Esophagus mucosa (tissue), 1 donor: Measurements from ENCODE around the gene FAM234B. TPM values are rescaled to one million over a fixed set of nuclear protein-coding genes. Genes with fewer than 3 reads are reported as not detected.

Experiments used
- ATAC-seq: fragments of 200-7000 bp; cut with Tn5 transposase; one replicate; pipeline ENCODE4 v1.9.1; 2020
- total RNA-seq: library from RNA; stranded (reverse); gene quantifications from one replicate; pipeline ENCODE4 v1.2.4, GENCODE V29; 2023
- donor health status: DM: yes; HTN: yes; CAD: no.

FAM234B gene
- 2.4 TPM for total RNA-seq

DNA sequence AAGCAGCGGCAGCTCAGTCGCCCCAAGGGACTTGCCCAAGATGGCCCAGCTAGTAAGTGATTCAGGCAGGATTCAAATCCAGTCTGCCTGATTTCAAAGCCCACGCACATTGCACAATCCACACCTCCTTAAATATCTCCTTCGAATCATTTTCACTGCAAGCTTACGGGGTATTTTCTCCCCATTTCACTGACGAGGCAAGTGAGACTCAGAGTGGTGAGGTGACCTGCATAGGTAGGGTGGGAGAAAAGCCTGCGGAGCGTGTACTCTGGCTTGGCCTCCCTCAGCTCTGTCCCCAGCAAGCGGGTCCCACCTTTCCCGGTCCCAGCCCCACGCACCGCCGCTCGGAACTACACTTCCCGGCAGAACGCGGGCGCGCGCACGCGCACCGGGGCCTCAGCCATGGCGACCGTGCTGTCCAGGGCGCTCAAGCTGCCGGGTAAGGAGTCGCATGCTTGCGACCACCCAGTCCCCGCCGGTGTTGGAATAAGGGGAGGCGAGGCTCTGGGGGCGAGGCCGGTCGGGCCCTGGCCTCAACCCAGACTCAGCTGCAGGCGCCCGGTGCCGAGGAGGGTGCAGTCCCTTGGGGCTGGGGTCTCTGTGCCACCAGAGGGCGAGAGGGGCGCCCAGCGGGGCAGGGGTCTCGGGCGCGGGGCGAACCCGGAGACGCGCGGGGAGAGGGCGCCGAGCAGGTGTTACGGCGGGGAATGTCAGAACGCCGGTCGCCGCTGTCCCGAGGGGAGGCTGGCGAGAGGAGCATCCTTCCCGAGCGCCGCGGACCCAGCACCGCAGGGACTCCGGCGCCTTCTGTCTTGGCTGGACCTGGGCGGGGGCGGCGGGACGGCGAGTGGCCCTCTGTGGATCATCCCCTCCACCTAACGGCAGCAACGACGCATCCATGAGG lies at the start of gene FAM234B:
Gene FAM234B, plus strand, starts transcription at position 380 of the 904 bp plus-strand sequence. Its CDS starts 23 bp downstream, at position 403.
- ATAC-seq = peak; percentile 87

GRCh38 chr12:12995088-12995487 lies 49.1 kb upstream of the FAM234B start:
- ATAC-seq = no peak

- ATAC-seq = no peak
These were observed 48.0 kb upstream of the FAM234B start for GRCh38 chr12:12996209-12996608.

- ATAC-seq = no peak
These were observed 47.0 kb upstream of the FAM234B start for GRCh38 chr12:12997156-12997555.

- ATAC-seq = no peak
These were observed 46.4 kb upstream of the FAM234B start for GRCh38 chr12:12997734-12998133.

- ATAC-seq = no peak
These were observed 45.9 kb upstream of the FAM234B start for GRCh38 chr12:12998248-12998647.

DNA sequence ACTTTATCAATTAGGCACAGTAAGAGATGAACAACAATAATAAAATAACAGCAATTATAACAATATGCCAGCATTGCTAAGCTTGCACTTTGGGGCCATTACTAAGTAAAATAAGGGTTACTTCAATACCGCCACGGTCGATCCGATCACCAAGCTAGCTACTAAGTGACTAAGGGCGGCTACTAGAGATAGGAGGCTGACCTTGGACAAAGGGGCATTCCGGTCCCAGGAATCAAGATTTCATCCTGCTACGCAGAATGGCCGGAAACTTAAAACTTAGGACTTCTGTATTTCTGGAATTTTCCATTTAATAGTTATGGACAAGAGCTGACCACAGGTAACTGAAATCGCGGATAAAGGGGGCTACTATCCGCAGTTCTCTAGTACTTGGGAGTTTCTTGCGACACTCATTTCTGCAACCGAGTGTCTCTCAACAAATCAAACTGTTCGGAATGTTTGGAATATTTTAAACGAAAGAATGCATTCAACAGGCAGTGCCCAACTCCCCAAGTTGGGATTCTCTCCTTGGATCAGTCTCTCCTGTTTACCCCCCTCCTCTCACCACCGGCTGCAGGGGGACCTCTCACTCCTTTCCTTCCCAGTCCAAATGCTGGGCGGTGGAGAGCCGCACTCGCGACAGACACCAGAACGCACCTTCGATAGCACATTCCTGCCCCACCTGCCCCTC lies 44.8 kb upstream of the FAM234B start:
- no peak for ATAC-seq

DNA sequence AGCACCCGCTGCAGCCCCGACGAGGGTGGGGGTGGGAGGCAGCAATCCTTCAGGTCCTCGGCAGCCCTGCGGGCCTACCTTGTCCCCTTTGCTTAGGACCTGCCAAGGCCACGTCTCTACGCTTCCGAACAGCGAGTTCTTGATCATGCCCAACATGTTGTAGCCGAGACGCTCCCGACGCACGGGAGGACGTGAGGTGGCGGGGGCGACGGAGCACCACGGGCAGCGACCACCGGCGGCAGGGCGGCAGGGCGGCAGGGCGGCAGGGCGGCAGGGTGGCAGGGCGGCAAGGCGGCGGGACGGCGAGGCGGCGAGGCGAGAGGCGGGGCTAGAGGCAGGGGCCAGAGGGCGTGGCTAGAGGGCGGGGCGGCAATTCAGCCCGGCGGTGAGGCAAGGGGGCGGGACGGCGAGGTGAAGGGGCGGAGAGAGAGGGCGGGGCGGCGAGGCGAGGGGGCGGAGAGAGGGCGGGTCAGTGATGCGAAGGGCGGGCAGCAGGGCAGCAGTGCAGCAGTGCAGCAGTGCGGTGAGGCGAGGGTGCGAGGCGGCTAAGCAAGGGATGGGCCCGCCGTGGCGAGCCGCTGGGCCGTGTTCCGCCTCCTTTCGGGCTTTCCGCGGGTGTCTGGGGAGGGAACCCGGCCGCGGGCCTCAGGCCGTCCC lies 44.1 kb upstream of the FAM234B start, which contains the start of gene HEBP1:
Gene HEBP1, minus strand, starts transcription at position 307 of the 657 bp plus-strand sequence. Its CDS starts 151 bp downstream, at position 156.
- ATAC-seq = peak; percentile 99

DNA sequence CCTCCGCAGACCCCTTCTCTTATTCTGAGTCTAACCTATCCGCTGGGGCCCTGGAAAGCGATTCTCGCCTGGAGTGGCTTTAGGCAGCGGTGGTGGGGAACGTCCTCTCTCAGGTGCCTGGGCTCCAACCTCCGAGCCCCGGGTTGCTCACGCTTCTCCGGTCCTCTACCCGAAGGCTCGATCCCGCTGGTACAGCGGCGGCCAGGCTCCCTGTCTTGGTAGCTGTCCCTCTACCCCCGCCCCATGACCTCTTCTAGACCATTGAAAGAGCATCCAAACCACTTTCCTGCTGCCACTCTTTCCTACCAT lies 43.6 kb upstream of the FAM234B start:
- peak; percentile 40 for ATAC-seq

DNA sequence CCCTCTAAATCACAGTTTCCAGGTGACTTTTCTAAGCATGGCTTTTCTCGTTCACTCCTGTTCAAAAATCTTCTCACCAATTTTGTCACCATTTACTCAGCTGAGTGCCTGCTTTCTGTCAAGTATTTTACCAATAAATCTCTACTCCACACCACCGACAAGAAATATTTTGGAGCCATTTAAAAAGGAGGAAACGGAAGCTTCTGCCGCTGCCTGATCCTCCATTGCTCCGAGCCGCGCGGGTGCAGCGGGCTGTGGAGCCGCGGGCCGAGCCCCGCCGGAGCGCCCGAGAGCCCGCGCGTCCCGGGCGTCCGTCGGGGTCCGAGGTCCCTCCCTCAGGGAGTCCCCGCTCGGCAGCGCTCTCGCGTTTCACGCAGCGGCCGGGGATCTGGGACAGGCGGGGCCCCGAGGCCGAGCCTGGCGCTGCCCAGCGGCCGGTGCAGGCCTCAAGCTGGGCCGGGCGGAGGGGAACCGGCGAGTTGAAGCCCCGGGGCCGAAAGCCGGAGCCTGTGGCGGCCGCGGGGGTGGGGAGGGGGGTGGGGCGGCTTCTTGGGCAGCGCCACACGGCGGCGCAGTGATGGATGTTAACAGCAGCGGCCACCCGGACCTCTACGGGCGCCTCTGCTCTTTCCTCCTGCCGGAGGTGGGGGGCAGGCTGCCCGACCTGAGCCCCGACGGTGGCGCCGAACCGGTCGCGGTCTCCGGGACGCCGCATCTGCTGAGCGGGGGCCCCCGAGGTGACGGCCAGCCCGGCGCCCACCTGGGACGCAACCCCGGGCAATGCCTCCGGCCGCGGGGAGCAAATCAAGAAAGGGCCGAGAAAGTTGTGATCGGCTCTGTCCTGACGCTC lies 43.0 kb upstream of the FAM234B start:
- peak; percentile 14 for ATAC-seq

- no peak for ATAC-seq
These were observed 42.5 kb upstream of the FAM234B start for GRCh38 chr12:13001775-13002040.

GRCh38 chr12:13002301-13003097 lies 41.7 kb upstream of the FAM234B start:
- no peak for ATAC-seq

DNA sequence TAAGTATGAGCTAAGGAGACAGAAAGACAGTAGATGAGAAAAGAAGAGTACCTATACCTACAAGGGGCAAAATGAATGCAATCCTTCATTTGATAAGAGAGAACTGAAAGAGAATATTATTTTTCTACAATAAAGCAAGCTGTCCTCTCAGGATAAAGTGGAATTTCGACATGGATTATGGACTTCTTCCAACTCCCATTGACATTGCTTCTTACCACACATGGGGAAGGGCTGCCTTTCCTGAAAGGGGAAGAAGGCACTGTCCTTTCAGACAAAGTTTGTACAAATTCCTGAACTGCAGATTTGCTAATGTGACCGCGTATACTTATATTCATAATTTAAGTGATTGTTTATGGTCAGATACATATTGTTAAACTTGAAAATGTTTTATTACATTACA lies 39.8 kb upstream of the FAM234B start:
- no peak for ATAC-seq

DNA sequence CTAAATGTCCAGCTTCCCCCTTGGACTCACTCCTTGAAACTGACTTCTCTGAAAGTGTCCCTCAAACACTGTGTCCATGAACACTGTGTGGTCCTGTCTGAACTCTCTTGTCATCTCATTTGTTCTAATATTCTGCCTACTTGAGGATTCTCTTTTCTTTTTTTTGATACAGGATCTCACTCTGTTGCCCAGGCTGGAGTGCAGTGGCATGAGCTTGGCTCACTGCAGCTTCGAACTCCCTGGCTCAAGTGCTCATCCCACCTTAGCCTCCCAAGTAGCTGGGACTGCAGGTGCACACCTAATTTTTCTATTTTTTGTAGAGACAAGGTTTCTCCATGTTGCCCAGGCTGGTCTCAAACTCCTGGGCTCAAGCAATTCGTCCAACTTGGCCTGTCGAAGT lies 39.2 kb upstream of the FAM234B start:
- ATAC-seq = no peak

DNA sequence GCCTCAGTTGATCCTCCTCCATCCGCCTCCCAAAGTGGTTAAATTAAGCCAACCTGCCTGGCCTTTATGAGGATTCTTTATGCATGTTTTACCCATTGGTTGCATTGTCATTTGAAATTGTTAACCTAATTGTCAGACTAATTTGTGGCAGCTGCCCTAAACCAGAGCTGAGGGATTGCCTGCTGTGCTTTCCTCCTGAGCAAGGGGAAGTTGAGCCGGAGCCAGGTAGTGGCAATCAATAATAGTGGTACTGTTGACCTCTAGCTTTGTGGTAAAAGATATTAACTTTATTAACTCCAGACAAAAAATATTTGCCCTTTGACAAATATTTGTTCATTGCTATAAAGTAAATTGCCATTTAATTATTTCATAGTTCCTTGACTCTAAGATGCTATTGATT lies 38.5 kb upstream of the FAM234B start:
- ATAC-seq = no peak

DNA sequence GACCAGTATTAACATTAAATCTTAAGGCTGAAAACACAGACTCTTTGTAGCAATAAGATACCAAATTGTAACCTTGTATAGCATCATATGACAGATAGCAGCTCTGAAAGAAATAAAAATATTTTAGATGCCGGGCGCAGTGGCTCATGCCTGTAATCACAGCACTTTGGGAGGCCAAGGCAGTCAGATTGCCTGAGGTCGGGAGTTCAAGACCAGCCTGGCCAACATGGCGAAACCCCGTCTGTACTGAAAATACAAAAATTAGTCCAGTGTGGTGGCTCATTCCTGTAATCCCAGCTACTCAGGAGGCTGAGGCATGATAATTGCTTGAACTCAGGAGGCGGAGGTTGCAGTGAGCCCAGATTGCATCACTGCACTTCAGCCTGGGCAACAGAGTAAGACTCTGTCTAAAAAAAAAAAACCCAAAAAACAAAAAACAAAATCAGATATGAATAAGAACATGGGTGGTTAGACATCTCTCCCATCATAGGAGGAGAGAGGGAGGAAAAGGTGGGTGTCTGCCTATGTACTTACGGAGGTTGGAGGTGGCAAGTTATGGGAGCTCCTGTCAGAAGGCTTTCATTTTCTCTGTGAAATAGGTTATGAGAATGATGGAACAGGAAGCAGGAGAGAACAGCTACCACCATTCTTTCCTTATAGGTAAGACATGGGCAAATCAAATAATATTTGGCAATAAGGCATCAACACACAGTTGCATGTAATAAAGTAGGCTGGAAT lies 36.5 kb upstream of the FAM234B start:
- ATAC-seq = no peak

GRCh38 chr12:13008741-13009380 lies 35.3 kb upstream of the FAM234B start:
- ATAC-seq = no peak

DNA sequence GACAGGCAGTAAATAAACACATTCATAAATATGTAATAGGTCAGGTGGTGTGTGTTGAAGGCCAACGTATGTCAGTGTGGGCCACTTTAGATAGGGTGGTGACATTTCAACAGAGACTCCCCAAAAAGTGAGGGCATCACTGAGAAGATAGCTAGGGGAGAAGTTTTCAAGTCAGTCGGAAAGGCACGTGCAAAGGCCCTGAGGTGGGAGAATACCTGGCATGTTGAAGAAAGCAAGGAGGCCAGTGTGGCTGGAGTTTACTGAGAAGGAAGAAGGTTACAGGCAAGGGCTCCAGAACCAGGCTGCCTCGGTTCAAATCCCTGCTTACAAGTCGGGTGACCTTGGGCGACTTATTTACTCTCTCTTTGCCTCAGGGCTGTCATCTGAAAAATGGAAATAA lies 33.1 kb upstream of the FAM234B start:
- ATAC-seq = no peak

DNA sequence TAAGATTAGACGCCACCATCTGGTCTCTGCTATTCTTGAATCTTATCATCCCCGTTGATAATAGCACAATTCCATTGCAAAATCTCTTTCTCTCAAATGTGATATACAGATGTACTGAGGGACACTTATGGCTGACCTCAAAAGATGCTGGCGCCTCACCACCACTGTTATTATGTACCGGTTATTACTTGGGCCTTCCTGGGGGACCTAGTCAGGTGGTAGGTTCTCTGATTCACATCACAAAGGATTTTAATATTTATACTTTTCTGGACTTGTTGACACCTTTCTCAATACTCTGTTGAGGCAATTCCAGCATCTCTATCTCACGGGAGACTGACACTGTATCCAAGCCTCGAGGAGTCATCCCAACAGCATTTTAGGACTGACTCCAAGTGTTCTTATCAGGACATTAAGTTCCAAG lies 21.3 kb upstream of the FAM234B start:
- ATAC-seq = no peak

DNA sequence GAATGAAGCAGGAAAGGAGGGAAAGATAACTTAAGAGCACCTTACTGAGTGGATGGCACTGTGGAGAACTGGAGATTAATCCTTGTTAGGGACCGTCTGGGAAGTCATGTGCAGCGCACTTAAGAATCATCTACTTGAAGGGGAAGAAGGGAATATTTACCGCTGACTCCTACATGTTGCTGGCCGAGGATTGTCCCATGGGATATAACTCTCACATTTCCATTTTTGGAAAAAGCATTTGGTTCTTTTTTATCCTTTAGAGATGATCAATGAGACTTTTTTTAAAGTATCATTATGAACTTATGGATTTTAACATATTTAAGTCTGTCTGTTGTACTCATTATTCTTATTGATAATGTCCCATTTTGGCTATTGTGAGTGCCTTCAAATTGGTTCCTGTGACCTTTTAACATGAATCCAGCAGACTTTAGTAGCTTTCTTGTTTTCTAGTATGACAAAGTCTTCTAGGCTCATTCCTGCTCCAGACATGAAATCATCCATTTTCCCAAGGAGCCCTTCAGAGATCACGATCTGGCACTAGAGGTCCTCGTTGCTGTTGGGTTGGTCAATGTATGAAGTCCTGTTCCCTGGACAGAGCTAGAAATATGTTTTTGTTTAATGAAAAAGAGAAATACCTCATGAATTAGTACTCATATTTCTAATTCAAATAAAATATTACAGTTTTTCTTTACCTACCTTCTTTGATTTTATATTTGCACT lies 20.2 kb upstream of the FAM234B start:
- ATAC-seq = peak; percentile 64
